K562 (cell line): ENCODE measurements around the gene DGCR8. TPM values are rescaled to one million over a fixed set of nuclear protein-coding genes. Genes with fewer than 3 reads are reported as not detected.

ENCODE experiments used
- ARNT ChIP-seq, 2 experiments: fragments of 450-650 bp; IDR thresholded peaks; 2 replicates each; pipeline ENCODE4 v1.6.1; 2016; ENCODE audit warnings: mild to moderate bottlenecking in 1 of 2
- CAMTA2 ChIP-seq: fragments of 250-450 bp; sonication (Bioruptor Pico); conservative IDR thresholded peaks from 2 replicates; pipeline ENCODE4 v1.5.1; 2022
- ETV1 ChIP-seq: fragments of 450-650 bp; conservative IDR thresholded peaks from 2 replicates; pipeline ENCODE4 v1.6.1; 2016; ENCODE audit warnings: missing genetic modification characterization, control low read depth, low read depth, missing compliant biosample characterization
- GTF2E2 ChIP-seq: fragments of 200-800 bp; sonication (Bioruptor generic); IDR thresholded peaks from 2 replicates; pipeline ENCODE4 v1.6.1; 2016; ENCODE audit warnings: missing genetic modification characterization, missing compliant biosample characterization
- HINFP ChIP-seq: fragments of 450-650 bp; conservative IDR thresholded peaks from 2 replicates; pipeline ENCODE4 v1.6.1; 2016; ENCODE audit warnings: missing genetic modification characterization, low read depth, mild to moderate bottlenecking, control low read depth, missing compliant biosample characterization
- JUN ChIP-seq, 2 experiments: sonication (generic) in 1 of 2; formaldehyde crosslinking in 1 of 2; IDR thresholded peaks; 2 replicates each; pipeline versions ENCODE4 v1.6.1 to v1.8.0; 2012 to 2022; ENCODE audit warnings: borderline replicate concordance in 2 of 2, mild to moderate bottlenecking in 2 of 2, improper control_type of control experiment in 1 of 2, low read depth in 1 of 2, low read length in 1 of 2, missing genetic modification reagents in 1 of 2
- NCOA1 ChIP-seq: fragments of 450-650 bp; IDR thresholded peaks from 2 replicates; pipeline ENCODE4 v1.6.1; 2016; ENCODE audit warnings: low read depth
- NFATC3 ChIP-seq: fragments of 450-650 bp; IDR thresholded peaks from 2 replicates; pipeline ENCODE4 v1.6.1; 2017; ENCODE audit warnings: mild to moderate bottlenecking
- NR2F6 ChIP-seq: fragments of 450-650 bp; formaldehyde crosslinking; IDR thresholded peaks from 2 replicates; pipeline ENCODE4 v1.4.0; 2020; ENCODE audit warnings: mild to moderate bottlenecking
- PCBP1 ChIP-seq: fragments of 200-400 bp; formaldehyde crosslinking; IDR thresholded peaks from 2 replicates; pipeline ENCODE4 v1.6.1; 2018; ENCODE audit warnings: mild to moderate bottlenecking, low read depth, low read length; ENCODE audit not compliant: poor library complexity, severe bottlenecking
- PHB ChIP-seq: fragments of 250-450 bp; sonication (Bioruptor Pico); IDR thresholded peaks from 2 replicates; pipeline ENCODE4 v1.5.0; 2021
- THRB ChIP-seq: fragments of 450-650 bp; formaldehyde crosslinking; conservative IDR thresholded peaks from 2 replicates; pipeline ENCODE4 v1.4.0; 2022; ENCODE audit warnings: mild to moderate bottlenecking, missing genetic modification characterization
- ZBTB17 ChIP-seq: fragments of 450-650 bp; formaldehyde crosslinking; IDR thresholded peaks from 2 replicates; pipeline ENCODE4 v1.4.0; 2020; ENCODE audit warnings: mild to moderate bottlenecking
- ZBTB7A ChIP-seq: IDR thresholded peaks from 2 replicates; pipeline ENCODE4 v1.6.1; 2011; ENCODE audit warnings: low read depth, mild to moderate bottlenecking, low read length, moderate library complexity, borderline replicate concordance; ENCODE audit not compliant: control insufficient read depth
- ZNF124 ChIP-seq: sonication (generic); formaldehyde crosslinking; IDR thresholded peaks from 2 replicates; pipeline ENCODE4 v1.8.1; 2022; ENCODE audit warnings: missing genetic modification reagents
- ZNF140 ChIP-seq: fragments of 250-450 bp; sonication (Bioruptor Pico); IDR thresholded peaks from 2 replicates; pipeline ENCODE4 v1.8.0; 2021; ENCODE audit warnings: moderate library complexity, mild to moderate bottlenecking, inconsistent platforms
- ZNF274 ChIP-seq: IDR thresholded peaks from 2 replicates; pipeline ENCODE4 v1.6.1; 2011; ENCODE audit warnings: low read depth, mild to moderate bottlenecking, low read length, moderate library complexity, borderline replicate concordance
- ZNF76 ChIP-seq: fragments of 250-450 bp; sonication (Bioruptor Pico); IDR thresholded peaks from 2 replicates; pipeline ENCODE4 v1.4.0; 2020; ENCODE audit warnings: mild to moderate bottlenecking, moderate library complexity, borderline replicate concordance
- ZNF79 ChIP-seq: fragments of 250-450 bp; sonication (Bioruptor Pico); IDR thresholded peaks from 2 replicates; pipeline ENCODE4 v1.4.0; 2020; ENCODE audit warnings: low read depth, mild to moderate bottlenecking, moderate library complexity
- polyA plus RNA-seq, 8 experiments: library from polyadenylated mRNA; depleted of rRNA in 4 of 8; stranded (reverse) in 5 of 8; unstranded in 3 of 8; fragments of >200 nt; fragmentation: Nextera tagmentation in 2 of 8; fragmentation: Illumina TruSeq in 1 of 8; extraction: Ambion mirVana in 2 of 8; extraction: Trizol in 1 of 8; gene quantifications; 2 replicates each; pipeline versions ENCODE4 v1.2.1 to v1.2.3, GENCODE V29; 2011 to 2014; ENCODE audit warnings: inconsistent platforms in 1 of 8, missing spikeins in 1 of 8
- total RNA-seq, 7 experiments: library from RNA; depleted of rRNA in 6 of 7; stranded (reverse); fragments of >200 nt in 6 of 7; fragmentation: Illumina TruSeq in 2 of 7; extraction: Trizol in 2 of 7; gene quantifications; 2 replicates each; pipeline versions ENCODE4 v1.2.1 to v1.2.3, GENCODE V29; 2011 to 2021; ENCODE audit warnings: low replicate concordance in 1 of 7
- TF ChIP-seq, protein P1 (sequence below): fragments of 450-650 bp; IDR thresholded peaks from 2 replicates; pipeline ENCODE4 v1.6.1; 2016; ENCODE audit warnings: antibody characterized with exemption
- TF ChIP-seq, protein P2 (sequence below): sonication (generic); formaldehyde crosslinking; IDR thresholded peaks from 2 replicates; pipeline ENCODE4 v1.8.1; 2023; ENCODE audit warnings: mild to moderate bottlenecking, missing genetic modification reagents

The DGCR8 gene
- total and polyA plus RNA-seq, 9 of the 15 experiments (the other 6 are each of a cell fraction or from before 2014, with no cell fraction given) = 5.9 to 144 (median 80.1) TPM

DNA sequence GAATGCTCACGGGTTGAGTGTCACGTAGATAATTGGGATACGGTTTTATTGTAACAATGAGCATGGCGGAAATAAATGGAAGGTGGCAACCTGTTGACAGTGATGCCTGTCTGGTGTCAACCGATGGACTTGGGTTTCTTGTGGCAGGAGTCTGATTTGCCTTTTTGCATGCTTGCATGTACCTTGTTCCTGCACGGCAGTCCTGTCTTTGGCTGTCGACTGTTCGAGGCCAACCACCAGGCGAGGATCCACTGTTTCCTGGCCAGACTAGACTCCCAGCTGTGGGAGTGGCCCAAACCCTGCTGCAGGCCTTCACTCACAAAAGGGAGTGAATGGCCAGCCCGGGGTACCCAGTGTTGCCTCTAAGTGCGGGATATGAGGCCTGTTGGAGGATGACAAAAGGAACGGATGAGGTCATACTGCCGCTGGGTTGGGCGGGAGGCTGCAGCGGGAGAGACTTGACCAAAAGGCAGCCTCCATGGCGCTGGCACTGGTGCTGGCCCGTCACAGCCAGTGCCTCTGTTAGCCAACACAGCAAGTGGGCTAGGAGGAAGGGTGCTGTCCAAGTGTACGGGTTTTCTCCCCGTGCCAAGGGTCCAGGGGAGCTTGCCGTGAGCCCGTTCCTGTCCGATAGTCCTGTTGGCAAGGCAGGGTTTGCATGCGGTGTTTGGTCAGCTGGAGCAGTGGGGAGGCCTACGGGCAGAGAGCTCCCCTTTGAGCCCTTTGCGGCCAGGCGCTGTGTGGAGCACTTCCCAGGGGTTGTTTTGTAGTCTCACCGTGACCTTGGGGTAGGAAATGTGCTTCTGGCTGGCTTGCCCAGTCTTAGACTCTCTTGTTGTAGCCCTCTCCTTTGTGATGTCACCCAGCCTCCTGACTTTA, 974 bp downstream of the DGCR8 start (continued):
- TF ChIP-seq THRB = peak; percentile 80; the same call in 1 of the 2 replicates
- 0 out of 2 replicates have a peak, but pooled peaks have one; percentile 9 for TF ChIP-seq PHB (CRISPR knock-in tag)
- TF ChIP-seq CAMTA2 (CRISPR knock-in tag) = peak; percentile 80; the same call in 1 of the 2 replicates
- TF ChIP-seq HINFP (tag) = no peak
- TF ChIP-seq ZBTB17 (CRISPR knock-in tag) = no peak; the same call in none of the 2 replicates
- peak; percentile 95 for TF ChIP-seq JUN (IDR thresholded peaks at IDR 0.05; ENCODE audit: borderline replicate concordance, low read depth, low read length)
- no peak for TF ChIP-seq JUN (CRISPR knock-in tag; IDR thresholded peaks at IDR 0.05; ENCODE audit: borderline replicate concordance)
- 0 out of 2 replicates have a peak, but pooled peaks have one; percentile 65 for TF ChIP-seq ZNF140
- TF ChIP-seq GTF2E2 (tag) = no peak
- no peak for TF ChIP-seq NFATC3
- TF ChIP-seq ZNF79 (CRISPR knock-in tag) = peak; percentile 66; the same call in 1 of the 2 replicates
- no peak for TF ChIP-seq PCBP1
- no peak for TF ChIP-seq ZBTB7A
- TF ChIP-seq ZNF76 (CRISPR knock-in tag) = peak; percentile 90
- TF ChIP-seq, protein P1, sequence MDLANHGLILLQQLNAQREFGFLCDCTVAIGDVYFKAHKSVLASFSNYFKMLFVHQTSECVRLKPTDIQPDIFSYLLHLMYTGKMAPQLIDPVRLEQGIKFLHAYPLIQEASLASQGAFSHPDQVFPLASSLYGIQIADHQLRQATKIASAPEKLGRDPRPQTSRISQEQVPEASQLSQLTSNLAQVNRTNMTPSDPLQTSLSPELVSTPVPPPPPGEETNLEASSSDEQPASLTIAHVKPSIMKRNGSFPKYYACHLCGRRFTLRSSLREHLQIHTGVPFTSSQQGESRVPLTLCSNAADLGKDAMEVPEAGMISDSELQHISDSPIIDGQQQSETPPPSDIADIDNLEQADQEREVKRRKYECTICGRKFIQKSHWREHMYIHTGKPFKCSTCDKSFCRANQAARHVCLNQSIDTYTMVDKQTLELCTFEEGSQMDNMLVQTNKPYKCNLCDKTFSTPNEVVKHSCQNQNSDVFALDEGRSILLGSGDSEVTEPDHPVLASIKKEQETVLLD = no peak
- no peak for TF ChIP-seq NCOA1
- TF ChIP-seq NR2F6 (CRISPR knock-in tag) = peak; percentile 10; the same call in 1 of the 2 replicates
- no peak for TF ChIP-seq ARNT (IDR thresholded peaks at IDR 0.05)
- TF ChIP-seq, protein P2, sequence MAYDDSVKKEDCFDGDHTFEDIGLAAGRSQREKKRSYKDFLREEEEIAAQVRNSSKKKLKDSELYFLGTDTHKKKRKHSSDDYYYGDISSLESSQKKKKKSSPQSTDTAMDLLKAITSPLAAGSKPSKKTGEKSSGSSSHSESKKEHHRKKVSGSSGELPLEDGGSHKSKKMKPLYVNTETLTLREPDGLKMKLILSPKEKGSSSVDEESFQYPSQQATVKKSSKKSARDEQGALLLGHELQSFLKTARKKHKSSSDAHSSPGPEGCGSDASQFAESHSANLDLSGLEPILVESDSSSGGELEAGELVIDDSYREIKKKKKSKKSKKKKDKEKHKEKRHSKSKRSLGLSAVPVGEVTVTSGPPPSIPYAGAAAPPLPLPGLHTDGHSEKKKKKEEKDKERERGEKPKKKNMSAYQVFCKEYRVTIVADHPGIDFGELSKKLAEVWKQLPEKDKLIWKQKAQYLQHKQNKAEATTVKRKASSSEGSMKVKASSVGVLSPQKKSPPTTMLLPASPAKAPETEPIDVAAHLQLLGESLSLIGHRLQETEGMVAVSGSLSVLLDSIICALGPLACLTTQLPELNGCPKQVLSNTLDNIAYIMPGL = peak; percentile 92
- no peak for TF ChIP-seq ETV1 (tag)
- no peak for TF ChIP-seq ZNF274
- TF ChIP-seq ZNF124 (CRISPR knock-in tag) = no peak
